ENCODE results near the gene SP3.

Gene SP3

DNA sequence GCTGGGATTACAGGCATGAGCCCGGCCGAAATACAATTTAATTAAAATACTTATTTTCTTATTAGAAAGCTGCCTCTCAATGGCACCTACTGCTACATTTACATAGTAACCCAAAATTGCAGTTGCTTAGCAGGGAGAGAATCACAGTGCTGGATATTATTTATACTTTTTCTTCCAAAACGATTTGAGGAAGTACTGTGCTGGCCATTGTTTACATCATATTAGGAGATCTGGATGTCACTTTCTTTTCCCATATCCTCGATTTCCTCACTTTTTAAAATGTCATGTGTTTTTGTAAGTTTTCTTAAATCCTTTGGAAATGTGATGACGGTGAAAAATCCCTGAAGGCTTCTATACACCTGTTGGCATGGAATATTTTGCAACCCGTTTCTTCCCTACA is 3.4 kb upstream of the SP3 start:
- no peak for DNase-seq
- H3K79me1 ChIP-seq (ENCODE audit: low read length), result peaks cover 23% of the 10 kb centered on the region
- H2BK12ac ChIP-seq (ENCODE audit: low read length), result no peak overlapping the region
- no peak overlapping the region for H2BK5ac ChIP-seq (ENCODE audit: low read depth, low read length, poor library complexity)
- H3K4me2 ChIP-seq (ENCODE audit: low read length), result no peak overlapping the region
- H4K12ac ChIP-seq (ENCODE audit: low read depth, low read length), result no peak overlapping the region
- peaks cover 13% of the 10 kb centered on the region for H3K79me2 ChIP-seq (ENCODE audit: control insufficient read depth, insufficient read depth, low read length, poor library complexity)
- H3K27me3 ChIP-seq (ENCODE audit: insufficient read depth, low read length), result no peaks in the 10 kb centered on the region
- no peak overlapping the region for H3K23ac ChIP-seq (ENCODE audit: low read length)
- H2BK120ac ChIP-seq (ENCODE audit: insufficient read depth, low read length, poor library complexity), result no peak overlapping the region
- H2AK5ac ChIP-seq (ENCODE audit: low read length), result no peak overlapping the region
- no peak overlapping the region for H3K4ac ChIP-seq (ENCODE audit: low read depth, low read length)
- no peak overlapping the region for H3K18ac ChIP-seq (ENCODE audit: low read length)
- no peak overlapping the region for H3K9ac ChIP-seq (ENCODE audit: low read length)
- WGBS (ENCODE audit: extremely low coverage, insufficient coverage, insufficient read length), result no CpG with 5 or more reads among the region's 6 CpGs
- no peak overlapping the region for H3K14ac ChIP-seq (ENCODE audit: low read length)
- H3K27ac ChIP-seq (ENCODE audit: low read depth, low read length), result no peak overlapping the region
- H3K4me1 ChIP-seq (ENCODE audit: control insufficient read depth in 1 of 2, insufficient read depth in 2 of 2, low read length in 2 of 2), result peaks cover 0 to 1% of the 10 kb centered on the region in 2 experiments
- H3K4me3 ChIP-seq (ENCODE audit: low read depth, low read length), result no peak overlapping the region
- no peaks in the 10 kb centered on the region for H3K9me3 ChIP-seq (ENCODE audit: insufficient read depth, low read depth, low read length)
- H3K36me3 ChIP-seq (ENCODE audit: control insufficient read depth in 1 of 2, insufficient read depth in 2 of 2, low read length in 2 of 2), result no peaks in the 10 kb centered on the region
- H4K8ac ChIP-seq (ENCODE audit: low read depth, low read length), result no peak overlapping the region
- no peak overlapping the region for H2AFZ ChIP-seq (ENCODE audit: insufficient read depth, low read length, poor library complexity)
- H4K91ac ChIP-seq (ENCODE audit: low read depth, low read length), result no peak overlapping the region

GRCh38 chr2:173966274-173967098 is 1.3 kb upstream of the SP3 start:
- peak overlapping the region; percentile 88 for H3K4me2 ChIP-seq (ENCODE audit: low read length)
- H2AFZ ChIP-seq (ENCODE audit: insufficient read depth, low read length, poor library complexity), result no peak overlapping the region
- H3K4me1 ChIP-seq (ENCODE audit: control insufficient read depth in 1 of 2, insufficient read depth in 2 of 2, low read length in 2 of 2), result no peaks in the 10 kb centered on the region
- H3K4me3 ChIP-seq (ENCODE audit: low read depth, low read length), result no peak overlapping the region
- peak in 1 of 2 donors; percentile 17 for DNase-seq
- H4K8ac ChIP-seq (ENCODE audit: low read depth, low read length), result no peak overlapping the region
- H3K9ac ChIP-seq (ENCODE audit: low read length), result no peak overlapping the region
- no peak overlapping the region for H4K91ac ChIP-seq (ENCODE audit: low read depth, low read length)
- H3K79me2 ChIP-seq (ENCODE audit: control insufficient read depth, insufficient read depth, low read length, poor library complexity), result peaks cover 17% of the 10 kb centered on the region
- peaks cover 27% of the 10 kb centered on the region for H3K79me1 ChIP-seq (ENCODE audit: low read length)
- no peak overlapping the region for H3K18ac ChIP-seq (ENCODE audit: low read length)
- no peak overlapping the region for H3K4ac ChIP-seq (ENCODE audit: low read depth, low read length)
- no peak overlapping the region for H2BK12ac ChIP-seq (ENCODE audit: low read length)
- H3K27me3 ChIP-seq (ENCODE audit: insufficient read depth, low read length), result no peaks in the 10 kb centered on the region
- H3K27ac ChIP-seq (ENCODE audit: low read depth, low read length), result peak overlapping the region; percentile 100
- H2AK5ac ChIP-seq (ENCODE audit: low read length), result no peak overlapping the region
- H4K12ac ChIP-seq (ENCODE audit: low read depth, low read length), result no peak overlapping the region
- no peak overlapping the region for H3K23ac ChIP-seq (ENCODE audit: low read length)
- H2BK5ac ChIP-seq (ENCODE audit: low read depth, low read length, poor library complexity), result no peak overlapping the region
- no peak overlapping the region for H3K14ac ChIP-seq (ENCODE audit: low read length)
- H3K9me3 ChIP-seq (ENCODE audit: insufficient read depth, low read depth, low read length), result no peaks in the 10 kb centered on the region
- no CpG with 5 or more reads among the region's 8 CpGs for WGBS (ENCODE audit: extremely low coverage, insufficient coverage, insufficient read length)
- no peak overlapping the region for H2BK120ac ChIP-seq (ENCODE audit: insufficient read depth, low read length, poor library complexity)
- H3K36me3 ChIP-seq (ENCODE audit: control insufficient read depth in 1 of 2, insufficient read depth in 2 of 2, low read length in 2 of 2), result no peaks in the 10 kb centered on the region

GRCh38 chr2:173964565-173965371 is 405 bp downstream of the SP3 start:
- H2AK5ac ChIP-seq (ENCODE audit: low read length), result peak overlapping the region; percentile 100
- H3K4ac ChIP-seq (ENCODE audit: low read depth, low read length), result peak overlapping the region; percentile 100
- H2BK5ac ChIP-seq (ENCODE audit: low read depth, low read length, poor library complexity), result peak overlapping the region; percentile 100
- H4K12ac ChIP-seq (ENCODE audit: low read depth, low read length), result peak overlapping the region; percentile 100
- peaks cover 0 to 1% of the 10 kb centered on the region in 2 experiments for H3K36me3 ChIP-seq (ENCODE audit: control insufficient read depth in 1 of 2, insufficient read depth in 2 of 2, low read length in 2 of 2)
- H3K79me1 ChIP-seq (ENCODE audit: low read length), result peaks cover 27% of the 10 kb centered on the region
- H4K8ac ChIP-seq (ENCODE audit: low read depth, low read length), result peak overlapping the region; percentile 100
- WGBS (ENCODE audit: extremely low coverage, insufficient coverage, insufficient read length), result no CpG with 5 or more reads among the region's 84 CpGs
- H3K14ac ChIP-seq (ENCODE audit: low read length), result peak overlapping the region; percentile 100
- peaks cover 0 to 2% of the 10 kb centered on the region in 2 experiments for H3K4me1 ChIP-seq (ENCODE audit: control insufficient read depth in 1 of 2, insufficient read depth in 2 of 2, low read length in 2 of 2)
- peaks cover 20% of the 10 kb centered on the region for H3K79me2 ChIP-seq (ENCODE audit: control insufficient read depth, insufficient read depth, low read length, poor library complexity)
- H3K27me3 ChIP-seq (ENCODE audit: insufficient read depth, low read length), result no peaks in the 10 kb centered on the region
- H3K9ac ChIP-seq (ENCODE audit: low read length), result peak overlapping the region; percentile 97
- peak overlapping the region; percentile 58 for H3K4me2 ChIP-seq (ENCODE audit: low read length)
- DNase-seq, result peak; percentile 78 to 79
- peak overlapping the region; percentile 73 for H2BK12ac ChIP-seq (ENCODE audit: low read length)
- H3K18ac ChIP-seq (ENCODE audit: low read length), result peak overlapping the region; percentile 100
- peak overlapping the region; percentile 100 for H2AFZ ChIP-seq (ENCODE audit: insufficient read depth, low read length, poor library complexity)
- H4K91ac ChIP-seq (ENCODE audit: low read depth, low read length), result peak overlapping the region; percentile 100
- H3K27ac ChIP-seq (ENCODE audit: low read depth, low read length), result peak overlapping the region; percentile 100
- H3K23ac ChIP-seq (ENCODE audit: low read length), result no peak overlapping the region
- peak overlapping the region; percentile 100 for H2BK120ac ChIP-seq (ENCODE audit: insufficient read depth, low read length, poor library complexity)
- peak overlapping the region; percentile 95 for H3K4me3 ChIP-seq (ENCODE audit: low read depth, low read length)
- H3K9me3 ChIP-seq (ENCODE audit: insufficient read depth, low read depth, low read length), result no peaks in the 10 kb centered on the region

DNA sequence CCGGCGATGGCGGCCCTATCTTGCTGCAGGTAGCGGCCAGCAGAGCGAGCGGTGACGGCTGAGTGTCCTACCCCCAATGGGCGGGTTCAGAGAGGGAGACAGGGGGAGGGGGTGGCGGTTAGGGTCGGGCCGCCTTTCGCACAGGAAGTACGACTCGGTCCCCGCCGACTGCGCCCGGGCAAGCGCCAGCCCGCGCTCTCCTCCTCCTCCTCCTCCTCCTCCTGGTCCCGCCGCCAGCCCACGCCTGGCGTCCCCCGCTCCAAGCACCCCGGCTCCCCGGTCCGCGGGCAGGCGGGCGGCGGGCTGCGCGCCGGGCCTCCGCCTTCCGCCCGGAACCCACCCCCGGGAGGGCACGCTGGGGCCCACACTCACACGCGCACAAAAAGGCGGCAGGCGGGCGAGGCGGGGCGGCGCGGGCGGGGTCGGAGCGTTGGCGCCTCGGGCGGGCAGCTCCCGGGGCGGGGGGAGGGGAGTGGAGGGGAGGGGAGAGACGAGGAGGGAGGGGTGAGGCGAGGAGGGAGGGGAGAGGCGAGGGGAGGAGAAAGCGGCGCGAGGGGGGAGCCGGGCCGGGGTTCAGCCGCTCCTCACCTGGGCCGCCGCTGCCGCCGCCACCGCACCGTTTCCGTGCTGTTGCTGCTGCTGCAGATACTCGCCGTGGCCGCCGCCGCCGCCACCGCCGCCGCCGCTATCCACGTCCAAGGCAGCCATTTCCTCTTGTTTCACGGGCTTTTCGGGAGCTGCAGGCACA is 1.2 kb downstream of the SP3 start:
- peak; percentile 75 to 78 for DNase-seq
- peak overlapping the region; percentile 99 for H3K4ac ChIP-seq (ENCODE audit: low read depth, low read length)
- H4K8ac ChIP-seq (ENCODE audit: low read depth, low read length), result peak overlapping the region; percentile 100
- peak overlapping the region; percentile 100 for H2BK120ac ChIP-seq (ENCODE audit: insufficient read depth, low read length, poor library complexity)
- peak overlapping the region; percentile 100 for H3K18ac ChIP-seq (ENCODE audit: low read length)
- peak overlapping the region; percentile 86 for H3K4me3 ChIP-seq (ENCODE audit: low read depth, low read length)
- no peaks in the 10 kb centered on the region for H3K27me3 ChIP-seq (ENCODE audit: insufficient read depth, low read length)
- H3K79me1 ChIP-seq (ENCODE audit: low read length), result peaks cover 27% of the 10 kb centered on the region
- H3K4me2 ChIP-seq (ENCODE audit: low read length), result peak overlapping the region; percentile 63
- WGBS (ENCODE audit: extremely low coverage, insufficient coverage, insufficient read length), result no CpG with 5 or more reads among the region's 87 CpGs
- H3K14ac ChIP-seq (ENCODE audit: low read length), result peak overlapping the region; percentile 100
- H3K9ac ChIP-seq (ENCODE audit: low read length), result peak overlapping the region; percentile 94
- peak overlapping the region; percentile 98 for H4K12ac ChIP-seq (ENCODE audit: low read depth, low read length)
- H2AK5ac ChIP-seq (ENCODE audit: low read length), result peak overlapping the region; percentile 100
- H2BK5ac ChIP-seq (ENCODE audit: low read depth, low read length, poor library complexity), result peak overlapping the region; percentile 100
- H3K23ac ChIP-seq (ENCODE audit: low read length), result no peak overlapping the region
- peak overlapping the region; percentile 87 for H2BK12ac ChIP-seq (ENCODE audit: low read length)
- peaks cover 2% of the 10 kb centered on the region in 2 experiments for H3K4me1 ChIP-seq (ENCODE audit: control insufficient read depth in 1 of 2, insufficient read depth in 2 of 2, low read length in 2 of 2)
- no peaks in the 10 kb centered on the region for H3K9me3 ChIP-seq (ENCODE audit: insufficient read depth, low read depth, low read length)
- peak overlapping the region; percentile 100 for H2AFZ ChIP-seq (ENCODE audit: insufficient read depth, low read length, poor library complexity)
- H3K79me2 ChIP-seq (ENCODE audit: control insufficient read depth, insufficient read depth, low read length, poor library complexity), result peaks cover 23% of the 10 kb centered on the region
- peaks cover 0 to 1% of the 10 kb centered on the region in 2 experiments for H3K36me3 ChIP-seq (ENCODE audit: control insufficient read depth in 1 of 2, insufficient read depth in 2 of 2, low read length in 2 of 2)
- peak overlapping the region; percentile 100 for H4K91ac ChIP-seq (ENCODE audit: low read depth, low read length)
- peak overlapping the region; percentile 100 for H3K27ac ChIP-seq (ENCODE audit: low read depth, low read length)

All from trophoblast cell (in vitro differentiated cells and primary cell).